Islet of Langerhans (tissue), 1 donor: Measurements from ENCODE around the gene FHIT.
"Not testable (repeated sequence)": the region's sequence is repeated elsewhere in the genome, so short reads cannot be mapped to it uniquely, and the experiment has no call there.

Experiments used
- FAIRE-seq: peaks from one replicate; lab custom pipeline; 2011; peaks lifted over from hg19 to GRCh38; lab: Jason Lieb, UNC

The FHIT gene

GRCh38 chr3:61057464-61057863, 193.8 kb downstream of the FHIT start:
- no peak for FAIRE-seq

- FAIRE-seq: no peak
Measured at GRCh38 chr3:61055447-61055846, 195.8 kb downstream of the FHIT start.

- peak; percentile 92 for FAIRE-seq
Measured at GRCh38 chr3:61053781-61054496, 197.3 kb downstream of the FHIT start.

GRCh38 chr3:61052851-61053250, 198.4 kb downstream of the FHIT start:
- FAIRE-seq: peak; percentile 33

GRCh38 chr3:61051666-61052065, 199.6 kb downstream of the FHIT start:
- no peak for FAIRE-seq

- FAIRE-seq: not testable (repeated sequence)
Measured at GRCh38 chr3:61045169-61045568, 206.1 kb downstream of the FHIT start.

- FAIRE-seq: no peak
Measured at GRCh38 chr3:61043156-61043555, 208.1 kb downstream of the FHIT start.

- no peak for FAIRE-seq
Measured at GRCh38 chr3:61040618-61041017, 210.6 kb downstream of the FHIT start.

GRCh38 chr3:61035573-61035972, 215.7 kb downstream of the FHIT start:
- FAIRE-seq: no peak

- FAIRE-seq: no peak
Measured at GRCh38 chr3:61032991-61033390, 218.3 kb downstream of the FHIT start.

- no peak for FAIRE-seq
Measured at GRCh38 chr3:61031503-61031902, 219.7 kb downstream of the FHIT start.

GRCh38 chr3:61030469-61031035, 220.7 kb downstream of the FHIT start:
- no peak for FAIRE-seq

- FAIRE-seq: no peak
Measured at GRCh38 chr3:61029194-61029593, 222.1 kb downstream of the FHIT start.

- FAIRE-seq: no peak
Measured at GRCh38 chr3:61018807-61019206, 232.4 kb downstream of the FHIT start.

- FAIRE-seq: not testable (repeated sequence)
Measured at GRCh38 chr3:61017028-61017427, 234.2 kb downstream of the FHIT start.

GRCh38 chr3:61015859-61016258, 235.4 kb downstream of the FHIT start:
- no peak for FAIRE-seq

- FAIRE-seq: no peak
Measured at GRCh38 chr3:61015408-61015807, 235.8 kb downstream of the FHIT start.

GRCh38 chr3:61008998-61009380, 242.3 kb downstream of the FHIT start:
- FAIRE-seq: no peak

- no peak for FAIRE-seq
Measured at GRCh38 chr3:61008153-61008997, 242.9 kb downstream of the FHIT start.

GRCh38 chr3:61005591-61005990, 245.7 kb downstream of the FHIT start:
- no peak for FAIRE-seq

- no peak for FAIRE-seq
Measured at GRCh38 chr3:60998858-60999257, 252.4 kb downstream of the FHIT start.

- peak; percentile 96 for FAIRE-seq
Measured at GRCh38 chr3:60992395-60992794, 258.9 kb downstream of the FHIT start.

- FAIRE-seq: no peak
Measured at GRCh38 chr3:60990442-60990730, 260.9 kb downstream of the FHIT start.
